Subcutaneous adipose tissue (tissue), 4 donors: ENCODE results near the gene SNW1. TPM values are rescaled to one million over a fixed set of nuclear protein-coding genes. Genes with fewer than 3 reads are reported as not detected.

ENCODE experiments used
- total RNA-seq, 4 donors: library from RNA; depleted of rRNA; stranded (reverse); fragments of >200 nt; gene quantifications; one replicate each; pipeline ENCODE4 v1.1.0, GENCODE V29; 2016
- TF ChIP-seq, protein P1 (sequence below): fragments of 450-650 bp; IDR thresholded peaks from one replicate; pipeline ENCODE4 v1.5.1; 2016; ENCODE audit warnings: low read depth, mild to moderate bottlenecking, control low read depth, antibody characterized with exemption, moderate library complexity

The SNW1 gene
- total RNA-seq, 4 donors from 2014 or later, result 42.5 to 53.3 (median 50.1) TPM

- TF ChIP-seq, protein P1, sequence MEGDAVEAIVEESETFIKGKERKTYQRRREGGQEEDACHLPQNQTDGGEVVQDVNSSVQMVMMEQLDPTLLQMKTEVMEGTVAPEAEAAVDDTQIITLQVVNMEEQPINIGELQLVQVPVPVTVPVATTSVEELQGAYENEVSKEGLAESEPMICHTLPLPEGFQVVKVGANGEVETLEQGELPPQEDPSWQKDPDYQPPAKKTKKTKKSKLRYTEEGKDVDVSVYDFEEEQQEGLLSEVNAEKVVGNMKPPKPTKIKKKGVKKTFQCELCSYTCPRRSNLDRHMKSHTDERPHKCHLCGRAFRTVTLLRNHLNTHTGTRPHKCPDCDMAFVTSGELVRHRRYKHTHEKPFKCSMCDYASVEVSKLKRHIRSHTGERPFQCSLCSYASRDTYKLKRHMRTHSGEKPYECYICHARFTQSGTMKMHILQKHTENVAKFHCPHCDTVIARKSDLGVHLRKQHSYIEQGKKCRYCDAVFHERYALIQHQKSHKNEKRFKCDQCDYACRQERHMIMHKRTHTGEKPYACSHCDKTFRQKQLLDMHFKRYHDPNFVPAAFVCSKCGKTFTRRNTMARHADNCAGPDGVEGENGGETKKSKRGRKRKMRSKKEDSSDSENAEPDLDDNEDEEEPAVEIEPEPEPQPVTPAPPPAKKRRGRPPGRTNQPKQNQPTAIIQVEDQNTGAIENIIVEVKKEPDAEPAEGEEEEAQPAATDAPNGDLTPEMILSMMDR, result no peak
These were observed 33.4 kb upstream of the SNW1 start for GRCh38 chr14:77794357-77794756.

DNA sequence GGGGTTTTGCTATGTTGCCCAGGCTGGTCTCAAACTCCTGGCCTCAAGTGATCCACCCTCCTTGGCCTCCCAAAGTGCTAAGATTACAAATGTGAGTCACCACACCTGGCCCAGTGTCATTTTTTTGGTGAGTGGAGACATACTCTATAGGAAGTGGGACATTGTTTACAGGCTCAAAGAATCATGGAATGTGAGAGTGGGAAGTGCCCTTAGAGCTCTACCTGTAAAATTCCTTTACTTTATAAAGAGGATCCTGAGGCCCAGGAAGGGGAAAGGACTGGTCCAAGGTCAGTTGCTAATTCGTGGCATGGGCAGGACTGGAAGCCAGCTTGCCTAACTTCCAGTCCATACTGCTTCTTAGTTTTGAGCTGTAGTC, 30.3 kb upstream of the SNW1 start:
- TF ChIP-seq, protein P1, result no peak

DNA sequence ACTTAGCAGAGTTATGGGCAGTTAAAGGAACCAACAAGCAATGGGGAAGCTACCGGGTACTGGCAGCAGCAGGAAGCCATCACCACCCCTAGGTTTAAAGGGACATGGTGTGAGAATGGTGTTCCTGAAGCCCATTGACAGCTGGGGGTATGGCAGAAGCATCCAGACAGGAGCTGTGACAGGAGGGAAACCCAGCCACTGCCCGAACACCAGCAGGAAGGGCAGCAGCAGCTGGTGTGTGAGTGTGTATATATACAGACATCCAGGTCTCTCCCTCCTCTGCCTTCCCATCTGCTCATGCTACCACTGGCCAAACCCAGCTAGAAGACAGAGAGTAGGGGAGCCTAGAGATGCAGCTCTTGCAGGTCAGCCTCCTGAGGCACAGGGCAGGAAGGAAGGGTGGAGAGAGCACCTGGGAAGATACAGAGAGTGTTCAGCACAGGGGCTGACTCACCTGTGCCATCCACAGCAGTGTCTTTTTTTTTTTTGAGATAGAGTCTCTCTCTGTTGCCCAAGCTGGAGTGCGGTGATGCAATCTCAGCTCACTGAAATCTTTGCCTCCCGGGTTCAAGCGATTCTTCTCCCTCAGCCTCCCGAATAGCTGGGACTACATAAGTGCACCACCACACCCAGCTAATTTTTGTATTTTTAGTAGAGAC, 29.7 kb upstream of the SNW1 start:
- TF ChIP-seq, protein P1, result no peak

DNA sequence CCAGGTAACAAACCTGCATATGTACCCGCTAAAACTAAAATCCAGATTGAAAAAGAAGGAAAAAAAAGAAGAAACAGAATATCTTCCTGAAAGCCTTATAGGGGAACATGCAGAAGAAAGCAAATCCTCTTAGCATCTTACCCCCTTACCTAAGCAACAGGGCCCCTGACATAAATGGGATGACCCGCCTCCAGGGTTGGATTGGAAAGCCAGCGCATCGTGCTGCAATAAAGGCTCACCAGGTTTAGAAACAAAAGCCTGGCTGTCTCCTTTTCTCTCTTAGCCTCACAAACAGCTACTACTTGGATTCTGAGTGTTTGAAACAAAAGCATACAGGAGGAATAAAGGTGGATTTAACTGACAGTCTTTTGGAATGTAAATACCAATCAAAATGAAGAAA, 25.2 kb upstream of the SNW1 start:
- TF ChIP-seq, protein P1, result no peak

- TF ChIP-seq, protein P1, result no peak
These were observed 21.2 kb upstream of the SNW1 start for GRCh38 chr14:77782202-77782601.

DNA sequence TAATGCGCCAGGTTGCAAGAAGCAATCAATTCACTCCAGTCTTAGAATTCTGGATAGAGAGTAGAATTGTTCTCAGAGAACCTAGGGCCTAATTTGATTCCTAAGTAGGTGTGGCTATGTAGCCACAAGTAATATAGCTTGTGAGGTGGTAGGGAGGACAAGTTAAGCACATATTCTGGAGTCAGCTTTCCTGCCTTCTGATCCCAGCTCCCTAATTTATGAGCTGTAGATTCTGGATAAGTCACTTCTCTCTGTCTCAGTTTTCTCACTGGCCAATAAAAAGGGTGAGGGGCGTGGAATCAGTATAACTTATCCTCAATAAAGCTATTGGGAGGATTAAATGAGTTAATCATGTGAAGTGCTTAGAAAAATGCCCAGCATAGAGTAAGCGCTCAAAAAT, 3.0 kb upstream of the SNW1 start:
- TF ChIP-seq, protein P1, result no peak

DNA sequence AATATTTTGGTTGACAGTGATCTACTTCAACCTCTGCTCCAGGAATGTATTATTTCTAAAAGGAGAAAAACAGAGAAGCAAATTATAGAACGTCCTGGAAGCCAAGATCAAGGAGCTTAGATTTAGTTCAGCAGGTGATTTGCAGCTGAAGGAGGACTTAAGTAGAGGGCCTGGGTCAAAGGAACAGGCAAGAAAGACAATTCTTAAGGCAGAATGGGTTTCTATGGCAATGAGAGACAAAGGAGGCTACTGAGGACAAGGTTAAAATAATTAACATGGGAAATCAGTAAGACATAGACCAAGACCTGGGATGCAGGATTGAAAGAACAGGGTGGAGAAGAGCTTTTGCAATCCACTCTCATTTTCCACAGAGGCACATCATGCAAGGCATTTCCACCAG, 2.4 kb upstream of the SNW1 start:
- TF ChIP-seq, protein P1, result no peak
